Body of pancreas (tissue), 4 donors: Measurements from ENCODE around the gene CYP2W1. TPM values are rescaled to one million over a fixed set of nuclear protein-coding genes. Genes with fewer than 3 reads are reported as not detected.

ENCODE experiments used
- ATAC-seq: fragments of 150-250 bp; one replicate; pipeline ENCODE4 v1.9.1; 2016
- DNase-seq, 4 donors: peaks; one replicate each; pipeline ENCODE4 v3.0.0-alpha.2; 2019
- H3K27ac ChIP-seq, 4 donors: fragments of 200-600 bp; sonication (generic); 1 replicate in 3 of 4; 2 replicates in 1 of 4; pipeline versions ENCODE4 v1.5.1 to v1.6.1; 2016 to 2019; ENCODE audit warnings: mild to moderate bottlenecking in 1 of 4, mixed read lengths in 1 of 4, moderate library complexity in 1 of 4
- H3K27me3 ChIP-seq, 2 donors: fragments of 200-600 bp; sonication (generic); one replicate each; pipeline ENCODE4 v1.6.0; 2016; ENCODE audit warnings: mild to moderate bottlenecking in 1 of 2
- H3K36me3 ChIP-seq, 2 donors: fragments of 200-600 bp; sonication (generic); replicated peaks in 1 of 2; 2 replicates each; pipeline ENCODE4 v1.5.1; 2016; ENCODE audit warnings: low read depth in 2 of 2; ENCODE audit not compliant: insufficient read depth in 1 of 2
- H3K4me1 ChIP-seq: fragments of 200-600 bp; sonication (generic); one replicate; pipeline ENCODE4 v1.6.0; 2016
- H3K4me3 ChIP-seq, 2 donors: fragments of 200-600 bp; sonication (generic); 1 replicate in 1 of 2; 2 replicates in 1 of 2; pipeline ENCODE4 v1.5.1; 2016 to 2019
- H3K9me3 ChIP-seq, 3 donors: fragments of 200-600 bp; sonication (generic); 1 replicate in 2 of 3; 2 replicates in 1 of 3; pipeline ENCODE4 v1.5.1; 2016
- POLR2A ChIP-seq, 3 donors: fragments of 450-650 bp; IDR thresholded peaks; one replicate each; pipeline ENCODE4 v1.6.1; 2016; ENCODE audit warnings: antibody characterized with exemption in 3 of 3, mild to moderate bottlenecking in 2 of 3
- WGBS, 2 donors: methylation state at CpG; one replicate each; pipeline ENCODE4 v1.1.5; 2017; 5-methylcytosine and 5-hydroxymethylcytosine counted together
- intact Hi-C: fragments of 100-400 bp; cut with DNase I; formaldehyde crosslinking; loops from one replicate; pipeline ENCODE4 v1.15.1; 2023
- total RNA-seq, 2 donors: library from RNA; depleted of rRNA; stranded (reverse); fragments of >200 nt; gene quantifications; one replicate each; pipeline ENCODE4 v1.1.0, GENCODE V29; 2016
- TF ChIP-seq, protein P1 (sequence below), 7 experiments: fragments of 450-650 bp in 4 of 7; fragments of 200-600 bp in 3 of 7; sonication (generic) in 3 of 7; IDR thresholded peaks; one replicate each; pipeline ENCODE4 v1.5.1; 2016 to 2019; ENCODE audit warnings: antibody characterized with exemption in 7 of 7

The CYP2W1 gene
- total RNA-seq, 2 donors from 2014 or later = not detected

DNA sequence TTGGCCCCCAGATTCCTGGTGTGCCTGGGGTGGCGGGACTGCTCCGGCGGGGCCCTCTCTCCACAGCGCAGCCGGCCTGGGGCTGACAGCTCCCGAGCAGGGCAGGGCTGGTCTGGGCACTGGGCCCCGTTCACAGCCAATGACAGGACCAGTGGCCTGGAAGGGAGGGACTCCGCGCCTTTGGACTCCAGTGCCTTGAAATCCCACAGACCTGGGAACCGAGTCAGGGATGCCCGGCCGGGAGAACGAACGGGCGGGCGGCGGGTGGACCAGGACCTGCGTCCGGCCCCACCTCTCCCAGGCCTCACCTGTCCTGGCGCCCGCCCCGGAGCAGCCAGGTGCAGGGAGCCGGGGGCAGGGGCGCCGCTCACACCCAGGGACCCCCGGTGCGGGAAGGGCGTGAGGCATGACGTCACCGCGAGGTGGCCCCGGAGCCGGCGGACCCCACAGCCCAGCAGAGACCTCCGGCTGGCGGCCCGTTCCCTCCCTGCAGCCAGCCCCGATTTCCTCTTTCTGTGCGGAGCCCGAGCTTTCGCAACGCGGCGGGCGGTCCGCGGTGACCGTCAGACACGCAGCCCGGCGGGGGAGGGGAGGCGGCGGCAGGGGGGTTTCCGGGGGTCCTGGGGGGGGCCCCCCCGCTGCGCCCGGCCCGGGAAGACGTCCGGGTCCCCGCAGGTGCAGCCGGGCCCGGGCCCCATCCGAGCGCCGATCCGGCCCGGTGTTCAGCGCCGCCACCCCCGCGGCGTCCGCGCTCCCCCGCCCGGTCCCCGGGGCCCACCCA lies 29.2 kb upstream of the CYP2W1 start:
- peak overlapping the region in 1 of 4 donors; percentile 58 for H3K27ac ChIP-seq
- peak; percentile 57 for ATAC-seq
- H3K4me1 ChIP-seq = peaks cover 15% of the 10 kb centered on the region
- 4% methylated on average over 43 of the region's 78 CpGs; no CpG with 5 or more reads in 1 of the 2 donors for WGBS, 2 donors
- H3K4me3 ChIP-seq = peak overlapping the region in 1 of 2 donors; percentile 43
- intact Hi-C loops = no loop called here
- no peaks in the 10 kb centered on the region for H3K27me3 ChIP-seq
- peak in 3 of 4 donors; percentile 51 to 70 (median 59) for DNase-seq
- no peaks in the 10 kb centered on the region for H3K9me3 ChIP-seq
- TF ChIP-seq POLR2A (IDR thresholded peaks at IDR 0.05) = peak in 2 of 3 donors; percentile 16 to 18
- TF ChIP-seq, protein P1, sequence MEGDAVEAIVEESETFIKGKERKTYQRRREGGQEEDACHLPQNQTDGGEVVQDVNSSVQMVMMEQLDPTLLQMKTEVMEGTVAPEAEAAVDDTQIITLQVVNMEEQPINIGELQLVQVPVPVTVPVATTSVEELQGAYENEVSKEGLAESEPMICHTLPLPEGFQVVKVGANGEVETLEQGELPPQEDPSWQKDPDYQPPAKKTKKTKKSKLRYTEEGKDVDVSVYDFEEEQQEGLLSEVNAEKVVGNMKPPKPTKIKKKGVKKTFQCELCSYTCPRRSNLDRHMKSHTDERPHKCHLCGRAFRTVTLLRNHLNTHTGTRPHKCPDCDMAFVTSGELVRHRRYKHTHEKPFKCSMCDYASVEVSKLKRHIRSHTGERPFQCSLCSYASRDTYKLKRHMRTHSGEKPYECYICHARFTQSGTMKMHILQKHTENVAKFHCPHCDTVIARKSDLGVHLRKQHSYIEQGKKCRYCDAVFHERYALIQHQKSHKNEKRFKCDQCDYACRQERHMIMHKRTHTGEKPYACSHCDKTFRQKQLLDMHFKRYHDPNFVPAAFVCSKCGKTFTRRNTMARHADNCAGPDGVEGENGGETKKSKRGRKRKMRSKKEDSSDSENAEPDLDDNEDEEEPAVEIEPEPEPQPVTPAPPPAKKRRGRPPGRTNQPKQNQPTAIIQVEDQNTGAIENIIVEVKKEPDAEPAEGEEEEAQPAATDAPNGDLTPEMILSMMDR (IDR thresholded peaks at IDR 0.05) = no peak
- H3K36me3 ChIP-seq = no peaks in the 10 kb centered on the region

DNA sequence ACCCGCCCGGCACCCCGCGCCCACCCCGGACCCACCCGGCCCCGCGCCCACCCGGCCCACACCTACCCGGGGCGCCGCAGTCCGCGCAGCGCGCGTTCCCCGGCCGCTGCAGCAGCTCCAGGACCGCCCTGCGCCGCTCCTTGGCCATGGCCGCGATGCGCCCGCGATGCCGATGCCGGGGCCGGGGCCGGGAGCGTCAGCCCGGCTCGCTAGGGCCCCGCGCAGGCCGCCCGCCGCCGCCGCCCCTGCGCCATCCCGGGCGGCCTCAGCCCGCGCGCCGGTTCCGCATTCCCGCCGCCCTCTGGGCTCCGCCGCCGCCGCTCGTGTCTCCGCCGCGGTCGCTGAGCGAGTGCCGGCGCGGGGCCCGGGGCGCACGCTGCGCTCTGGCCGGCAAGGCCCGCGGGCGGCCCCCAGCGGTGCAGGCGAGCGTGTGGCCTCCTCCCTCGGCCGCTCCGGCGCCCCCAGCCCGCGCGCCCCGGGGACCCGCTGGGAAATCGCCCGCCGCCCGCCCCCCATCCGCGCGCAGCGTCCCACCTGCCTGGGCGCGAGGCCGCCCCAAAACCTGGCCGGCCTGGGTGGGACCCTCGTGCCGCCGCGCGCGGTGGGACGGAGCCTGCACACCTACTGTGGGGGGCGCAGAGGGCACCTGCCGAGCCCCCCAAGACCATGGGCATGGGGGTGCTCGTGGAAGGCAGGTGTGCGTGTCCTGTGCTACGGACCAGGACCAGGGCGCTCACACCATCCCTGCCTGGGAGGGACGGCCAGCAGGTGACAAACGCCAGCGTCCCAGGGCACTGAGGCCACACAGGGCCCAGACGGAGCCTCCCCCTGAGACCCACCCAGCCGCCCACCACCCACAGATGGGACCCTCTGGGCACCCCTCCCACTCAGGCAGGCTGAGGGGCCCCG lies 28.4 kb upstream of the CYP2W1 start, which contains the start of gene ADAP1:
ADAP1 (minus strand) TSS at position 351 of the 909 bp plus-strand sequence; CDS start at position 148, 203 bp downstream.
- 12 to 100% methylated on average over 1 to 65 of the region's 115 CpGs for WGBS, 2 donors
- no peak for TF ChIP-seq POLR2A (IDR thresholded peaks at IDR 0.05)
- TF ChIP-seq, protein P1 (IDR thresholded peaks at IDR 0.05) = peak in 4 of 7 experiments; percentile 5 to 54 (median 33)
- Histone ChIP-seq H3K27ac (peak within 1 kb of the TSS in 1 of 4 donors; percentile 58), H3K4me3 (peak within 1 kb of the TSS in 1 of 2 donors; percentile 43), H3K4me1 (peaks cover 15% of the 10 kb centered on the region), H3K27me3 (no peaks in the 10 kb centered on the region), H3K36me3 (no peaks in the 10 kb centered on the region), H3K9me3 (no peaks in the 10 kb centered on the region)
- intact Hi-C loops = no loop called here
- peak; percentile 60 for ATAC-seq
- DNase-seq = peak in 3 of 4 donors; percentile 51 to 62 (median 52)

DNA sequence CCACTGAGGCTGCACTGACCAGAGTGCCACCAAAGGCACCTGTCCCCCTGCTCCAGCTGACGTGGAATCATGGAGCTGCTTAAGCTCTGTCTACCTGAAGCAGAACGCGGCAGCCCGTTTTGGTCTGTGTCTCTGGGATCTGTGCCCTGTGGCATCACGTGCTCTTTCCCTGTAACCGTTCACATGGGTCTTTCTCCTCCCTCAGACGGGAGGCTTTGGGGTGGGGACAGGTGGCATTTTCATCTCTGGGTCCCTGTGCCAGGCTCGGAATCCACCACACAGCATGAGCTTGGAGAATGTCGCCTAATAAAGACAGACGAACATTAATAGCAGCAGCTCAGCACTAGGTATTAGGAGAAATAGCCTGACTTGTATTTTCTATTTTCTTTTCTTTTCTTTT lies 26.9 kb upstream of the CYP2W1 start:
- H3K27ac ChIP-seq = no peak overlapping the region
- DNase-seq (peak in 1 of 4 donors; percentile 11), ATAC-seq (no peak)
- TF ChIP-seq, protein P1 (IDR thresholded peaks at IDR 0.05) = no peak
- no peak for TF ChIP-seq POLR2A (IDR thresholded peaks at IDR 0.05)
- 72 to 78% methylated on average over 10 of the region's 10 CpGs for WGBS, 2 donors
- no peak overlapping the region for H3K4me3 ChIP-seq
- H3K36me3 ChIP-seq = no peaks in the 10 kb centered on the region
- H3K27me3 ChIP-seq = no peaks in the 10 kb centered on the region
- peaks cover 15% of the 10 kb centered on the region for H3K4me1 ChIP-seq
- H3K9me3 ChIP-seq = no peaks in the 10 kb centered on the region
- intact Hi-C loops = no loop called here

DNA sequence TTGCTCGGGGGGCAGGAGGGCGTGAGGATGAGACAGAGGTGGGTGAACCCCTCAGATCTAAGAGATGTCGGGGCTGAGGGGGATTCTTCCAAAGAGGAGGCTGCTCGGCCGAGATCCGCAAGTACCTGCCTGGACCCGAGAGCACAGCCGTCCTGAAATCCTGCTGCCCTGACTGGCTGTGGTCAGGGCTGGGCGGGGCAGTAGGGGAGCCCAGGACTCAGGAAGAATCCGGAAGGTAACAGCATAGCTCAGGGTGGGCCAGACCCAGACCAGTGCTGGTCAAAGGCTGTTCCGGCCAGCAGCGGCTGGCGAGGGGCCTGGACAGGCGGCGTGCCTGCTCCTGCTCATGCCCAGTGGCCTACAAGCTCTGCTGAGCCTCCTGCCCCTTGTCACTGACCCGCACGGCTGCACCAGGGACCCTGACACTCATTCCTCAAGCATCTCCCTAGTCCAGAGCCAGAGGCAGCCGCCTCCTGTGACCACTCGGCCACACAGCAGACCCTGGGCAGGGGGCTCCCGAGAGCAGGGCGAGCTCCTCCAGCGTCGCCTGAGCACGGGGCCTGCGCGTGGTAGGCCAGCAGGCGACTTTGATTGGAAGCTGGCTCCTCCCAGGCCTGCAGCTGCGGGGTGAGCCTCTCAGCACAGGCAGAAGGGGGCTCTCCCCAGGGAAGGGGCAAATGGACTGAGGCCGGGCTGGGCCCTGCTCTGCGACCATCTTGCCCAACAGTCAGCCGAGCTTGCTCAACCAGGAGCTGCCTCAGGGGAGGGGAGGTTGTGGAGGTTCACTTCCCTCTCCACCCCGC lies 25.4 kb upstream of the CYP2W1 start:
- Histone ChIP-seq H3K4me3 (no peak overlapping the region), H3K27ac (no peak overlapping the region), H3K9me3 (no peaks in the 10 kb centered on the region), H3K36me3 (no peaks in the 10 kb centered on the region), H3K4me1 (peaks cover 14% of the 10 kb centered on the region), H3K27me3 (no peaks in the 10 kb centered on the region)
- DNase-seq = peak in 2 of 4 donors; percentile 14 to 56
- no peak for TF ChIP-seq POLR2A (IDR thresholded peaks at IDR 0.05)
- TF ChIP-seq, protein P1 (IDR thresholded peaks at IDR 0.05) = no peak
- 78 to 94% methylated on average over 8 to 31 of the region's 32 CpGs for WGBS, 2 donors
- intact Hi-C loops = no loop called here
- no peak for ATAC-seq
